Measurements from ENCODE around the gene NR3C1. TPM values are rescaled to one million over a fixed set of nuclear protein-coding genes. Genes with fewer than 3 reads are reported as not detected.

NR3C1 gene
- total and polyA plus RNA-seq, 2 of the 13 experiments (the other 11 are each of a cell fraction or from before 2014, with no cell fraction given), result 10.0 to 24.3 TPM

DNA sequence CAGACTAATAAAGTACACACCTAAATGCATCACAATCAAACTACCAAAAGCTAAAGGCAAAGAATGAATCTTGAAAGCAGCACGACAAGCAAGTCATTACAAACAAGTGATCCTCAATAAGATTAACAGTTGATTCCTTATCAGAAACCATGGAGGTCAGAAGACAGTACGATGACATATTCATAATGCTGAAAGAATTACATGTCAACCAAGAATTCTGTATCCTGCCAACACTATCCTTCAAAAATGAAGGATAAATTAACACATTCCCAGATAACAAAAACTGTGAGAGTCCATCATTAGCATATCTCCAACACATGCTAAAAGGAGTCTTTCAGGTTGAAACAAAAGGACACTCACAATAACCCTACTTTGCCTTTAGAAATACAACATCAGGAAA is 39.4 kb downstream of the NR3C1 start (continued):
- TF ChIP-seq ZHX2 (IDR thresholded peaks at IDR 0.05; ENCODE audit: low read depth), result no peak
- no peak for TF ChIP-seq ZHX2 (CRISPR knock-in tag; IDR thresholded peaks at IDR 0.05; ENCODE audit: borderline replicate concordance)
- TF ChIP-seq PRMT3 (CRISPR knock-in tag; IDR thresholded peaks at IDR 0.05; ENCODE audit: borderline replicate concordance, low read depth), result no peak
- TF ChIP-seq MIER3 (CRISPR knock-in tag; IDR thresholded peaks at IDR 0.05; ENCODE audit: borderline replicate concordance), result no peak
- no peak for TF ChIP-seq HINFP (CRISPR knock-in tag; IDR thresholded peaks at IDR 0.05; ENCODE audit: low read depth)

All from HepG2 (cell line).